B cell (primary cell): ENCODE measurements around the gene ZNF24. TPM values are rescaled to one million over a fixed set of nuclear protein-coding genes. Genes with fewer than 3 reads are reported as not detected.

Experiments
- ATAC-seq: fragments of 200-7000 bp; cut with Tn5 transposase; one replicate; pipeline ENCODE4 v1.10.0; 2021; ENCODE audit warnings: low read depth, mild to moderate bottlenecking, moderate number of reproducible peaks, moderate library complexity
- CTCF ChIA-PET: fragments of 350-600 bp; sonication (Branson Sonifier 250); formaldehyde crosslinking; loops from one replicate; lab custom pipeline; 2021; ENCODE audit warnings: antibody characterized with exemption, inconsistent platforms; lab: Charles Lee
- POLR2A ChIA-PET: fragments of 350-600 bp; sonication (Branson Sonifier 250); formaldehyde crosslinking; loops from one replicate; lab custom pipeline; 2021; ENCODE audit warnings: antibody characterized with exemption; lab: Charles Lee
- DNase-seq: peaks from one replicate; pipeline ENCODE4 v3.0.0; 2013
- H2AFZ ChIP-seq: 2 replicates; pipeline ENCODE4 v1.6.1; 2012; ENCODE audit warnings: mild to moderate bottlenecking, low read depth, low read length; ENCODE audit not compliant: insufficient read depth, poor library complexity, severe bottlenecking
- H3K27ac ChIP-seq, 2 donors: 1 replicate in 1 of 2; 2 replicates in 1 of 2; pipeline ENCODE4 v1.5.1; 2012 to 2013; ENCODE audit warnings: low read length in 2 of 2, mild to moderate bottlenecking in 2 of 2, moderate library complexity in 1 of 2
- H3K27me3 ChIP-seq, 4 experiments: fragments of 200-600 bp in 1 of 4; sonication (generic) in 1 of 4; replicated peaks in 1 of 4; 1 replicate in 2 of 4; 2 replicates in 2 of 4; pipeline versions ENCODE4 v1.6.1 to v1.7.0; 2013 to 2016; ENCODE audit warnings: low read length in 3 of 4, mild to moderate bottlenecking in 2 of 4, mixed read lengths in 1 of 4, moderate library complexity in 1 of 4; ENCODE audit not compliant: insufficient read depth in 4 of 4, control insufficient read depth in 3 of 4; ENCODE audit errors: control extremely low read depth in 1 of 4
- H3K36me3 ChIP-seq, 2 experiments: replicated peaks in 1 of 2; 1 replicate in 1 of 2; 2 replicates in 1 of 2; pipeline versions ENCODE4 v1.6.1 to v1.7.1; 2013; ENCODE audit warnings: low read length in 1 of 2; ENCODE audit not compliant: insufficient read depth in 2 of 2, control insufficient read depth in 1 of 2; ENCODE audit errors: control extremely low read depth in 1 of 2, extremely low read depth in 1 of 2
- H3K4me1 ChIP-seq, 2 donors: fragments of 200-600 bp in 1 of 2; sonication (generic) in 1 of 2; 1 replicate in 1 of 2; 2 replicates in 1 of 2; pipeline versions ENCODE4 v1.5.1 to v1.6.1; 2013 to 2017; ENCODE audit warnings: low read length in 2 of 2; ENCODE audit not compliant: control insufficient read depth in 2 of 2, insufficient read depth in 2 of 2
- H3K4me2 ChIP-seq: replicated peaks from 2 replicates; pipeline ENCODE3; 2012; ENCODE audit warnings: mild to moderate bottlenecking, low read depth, low read length; ENCODE audit not compliant: poor library complexity, severe bottlenecking
- H3K4me3 ChIP-seq, 5 experiments: fragments of 200-600 bp in 1 of 5; sonication (generic) in 1 of 5; 1 replicate in 3 of 5; 2 replicates in 2 of 5; pipeline versions ENCODE4 v1.5.1 to v1.7.0; 2011 to 2016; ENCODE audit warnings: low read length in 4 of 5, mild to moderate bottlenecking in 4 of 5, low read depth in 2 of 5, control low read depth in 1 of 5, moderate library complexity in 1 of 5; ENCODE audit not compliant: insufficient read depth in 1 of 5; ENCODE audit errors: control extremely low read depth in 1 of 5, extremely low read depth in 1 of 5
- H3K79me2 ChIP-seq: fragments of 200-600 bp; sonication (generic); one replicate; pipeline ENCODE4 v1.6.0; 2016; ENCODE audit warnings: low read length; ENCODE audit not compliant: control insufficient read depth, insufficient read depth
- H3K9ac ChIP-seq: fragments of 200-600 bp; sonication (generic); 2 replicates; pipeline ENCODE4 v1.6.1; 2017; ENCODE audit warnings: mild to moderate bottlenecking, low read length, moderate library complexity
- H3K9me3 ChIP-seq, 3 donors: one replicate each; pipeline versions ENCODE4 v1.6.1 to v1.7.1; 2013; ENCODE audit warnings: low read length in 2 of 3; ENCODE audit not compliant: control insufficient read depth in 2 of 3, insufficient read depth in 1 of 3; ENCODE audit errors: control extremely low read depth in 1 of 3
- H4K20me1 ChIP-seq: 2 replicates; pipeline ENCODE4 v1.6.0; 2012; ENCODE audit warnings: mild to moderate bottlenecking, low read length; ENCODE audit not compliant: insufficient read depth, control insufficient read depth, poor library complexity, severe bottlenecking
- H3K27ac Mint-ChIP-seq: one replicate; pipeline ENCODE4 v1.8.0; 2021; ENCODE audit warnings: mixed read lengths
- H3K27me3 Mint-ChIP-seq: one replicate; pipeline ENCODE4 v1.8.0; 2021; ENCODE audit warnings: mixed read lengths
- H3K4me1 Mint-ChIP-seq: one replicate; pipeline ENCODE4 v1.8.0; 2021; ENCODE audit warnings: mixed read lengths
- H3K4me3 Mint-ChIP-seq: one replicate; pipeline ENCODE4 v1.8.0; 2021; ENCODE audit warnings: mixed read lengths
- H3K9me3 Mint-ChIP-seq: one replicate; pipeline ENCODE4 v1.8.0; 2022; ENCODE audit warnings: mixed read lengths; ENCODE audit not compliant: insufficient read depth
- EZH2 ChIP-seq: IDR thresholded peaks from 2 replicates; pipeline ENCODE4 v1.6.1; 2012; ENCODE audit warnings: borderline replicate concordance, low read depth, mild to moderate bottlenecking, moderate library complexity, low read length; ENCODE audit not compliant: insufficient read depth, poor library complexity, severe bottlenecking
- WGBS: methylation state at CpG from one replicate; pipeline ENCODE4 v1.1.5; 2013; ENCODE audit warnings: missing lambda C conversion rate; ENCODE audit not compliant: insufficient coverage; 5-methylcytosine and 5-hydroxymethylcytosine counted together
- intact Hi-C: fragments of 100-400 bp; cut with micrococcal nuclease; formaldehyde crosslinking; loops from one replicate; pipeline ENCODE4 v1.10.0; 2022
- polyA plus RNA-seq: library from polyadenylated mRNA; depleted of rRNA; stranded (reverse); fragments of >200 nt; gene quantifications from 2 replicates; pipeline ENCODE4 v1.2.3, GENCODE V29; 2012
- total RNA-seq, 2 donors: library from RNA; stranded (reverse); fragments of 120-200 nt in 1 of 2; gene quantifications; 1 replicate in 1 of 2; 2 replicates in 1 of 2; pipeline versions ENCODE4 v1.2.3 to v1.2.4, GENCODE V29; 2013 to 2022
- TF ChIP-seq, protein P1 (sequence below): fragments of 200-600 bp; IDR thresholded peaks from one replicate; pipeline ENCODE4 v1.8.0; 2022; ENCODE audit warnings: antibody characterized with exemption, mild to moderate bottlenecking

Gene ZNF24
- total and polyA plus RNA-seq, 2 donors (not counting 1 experiment from before 2014, with no cell fraction given), result 13.8 to 83.7 TPM

DNA sequence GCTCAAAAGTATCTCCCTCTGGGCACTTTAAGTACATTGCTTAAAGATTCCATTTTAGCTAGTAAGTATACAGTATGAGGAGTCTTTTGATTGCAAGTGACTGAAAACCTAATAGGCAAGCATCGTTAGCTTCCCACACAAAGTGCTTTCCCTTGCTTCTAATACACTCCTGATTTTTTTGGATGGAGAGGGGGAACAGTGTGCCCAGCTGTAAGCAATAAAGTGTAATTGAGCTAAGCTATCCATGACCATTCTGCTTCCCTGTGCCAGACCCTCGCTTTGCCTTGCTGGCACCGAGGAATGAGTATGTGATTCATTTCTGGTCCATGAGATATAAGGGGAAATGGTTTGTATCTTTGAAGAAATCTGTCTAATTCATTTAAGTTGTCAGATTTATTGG, 3.8 kb upstream of the ZNF24 start:
- Histone ChIP-seq H3K9me3 (peaks cover 0 to 11% (median 8%) of the 10 kb centered on the region in 3 donors), H3K9ac (no peak overlapping the region), H3K36me3 (no peaks in the 10 kb centered on the region), H3K27me3 (no peaks in the 10 kb centered on the region), H3K27ac (no peak overlapping the region), H3K79me2 (peaks cover 36% of the 10 kb centered on the region), H4K20me1 (peaks cover 11% of the 10 kb centered on the region), H3K4me2 (no peak overlapping the region), H3K4me3 (no peak overlapping the region), H3K4me1 (peaks cover 23 to 29% of the 10 kb centered on the region in 2 donors), H2AFZ (no peak overlapping the region)
- DNase-seq (no peak), ATAC-seq (no peak)
- no peaks in the 10 kb centered on the region for H3K27me3 Mint-ChIP-seq
- POLR2A ChIA-PET, result no interaction called here
- H3K27ac Mint-ChIP-seq, result no peak overlapping the region
- TF ChIP-seq EZH2, result no peak
- TF ChIP-seq, protein P1, sequence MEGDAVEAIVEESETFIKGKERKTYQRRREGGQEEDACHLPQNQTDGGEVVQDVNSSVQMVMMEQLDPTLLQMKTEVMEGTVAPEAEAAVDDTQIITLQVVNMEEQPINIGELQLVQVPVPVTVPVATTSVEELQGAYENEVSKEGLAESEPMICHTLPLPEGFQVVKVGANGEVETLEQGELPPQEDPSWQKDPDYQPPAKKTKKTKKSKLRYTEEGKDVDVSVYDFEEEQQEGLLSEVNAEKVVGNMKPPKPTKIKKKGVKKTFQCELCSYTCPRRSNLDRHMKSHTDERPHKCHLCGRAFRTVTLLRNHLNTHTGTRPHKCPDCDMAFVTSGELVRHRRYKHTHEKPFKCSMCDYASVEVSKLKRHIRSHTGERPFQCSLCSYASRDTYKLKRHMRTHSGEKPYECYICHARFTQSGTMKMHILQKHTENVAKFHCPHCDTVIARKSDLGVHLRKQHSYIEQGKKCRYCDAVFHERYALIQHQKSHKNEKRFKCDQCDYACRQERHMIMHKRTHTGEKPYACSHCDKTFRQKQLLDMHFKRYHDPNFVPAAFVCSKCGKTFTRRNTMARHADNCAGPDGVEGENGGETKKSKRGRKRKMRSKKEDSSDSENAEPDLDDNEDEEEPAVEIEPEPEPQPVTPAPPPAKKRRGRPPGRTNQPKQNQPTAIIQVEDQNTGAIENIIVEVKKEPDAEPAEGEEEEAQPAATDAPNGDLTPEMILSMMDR, result no peak
- H3K4me3 Mint-ChIP-seq, result no peak overlapping the region
- H3K4me1 Mint-ChIP-seq, result peaks cover 35% of the 10 kb centered on the region
- intact Hi-C loops, result no loop called here
- CTCF ChIA-PET, result interaction anchor here (0.6 to 2.3 kb wide), 3 partner anchors 9 to 269 kb away, joined by 3 to 10 read pairs (median 3); partner anchors contain the start of gene ZNF397
- WGBS, result no CpG with 5 or more reads among the region's 3 CpGs
- peaks cover 3% of the 10 kb centered on the region for H3K9me3 Mint-ChIP-seq

DNA sequence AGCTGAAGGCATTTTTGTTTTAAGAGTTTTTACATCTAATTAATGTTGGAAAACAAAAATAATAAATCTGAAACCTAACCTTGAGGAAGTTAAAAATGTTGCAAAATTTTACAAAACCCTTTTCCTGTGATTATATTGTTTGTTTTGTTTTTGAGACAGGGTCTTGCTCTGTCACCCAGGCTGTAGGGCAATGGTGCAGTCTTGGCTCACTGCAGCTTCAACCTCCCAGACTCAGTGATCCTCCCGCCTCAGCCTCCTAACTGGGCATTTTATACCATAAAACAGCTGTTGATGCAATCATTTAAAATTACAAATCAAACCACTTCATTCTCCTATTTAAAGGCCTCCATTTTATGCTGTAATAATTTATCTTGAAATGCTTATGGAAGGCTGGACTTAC, 1.7 kb upstream of the ZNF24 start:
- POLR2A ChIA-PET, result interaction anchor here (0.7 to 3.0 kb wide), 4 partner anchors 31 to 306 kb away, joined by 3 to 12 read pairs (median 4); partner anchors contain the start of genes ZNF396 and ZNF397
- Histone ChIP-seq H3K79me2 (peaks cover 55% of the 10 kb centered on the region), H3K4me2 (peak overlapping the region; percentile 85), H3K9ac (peak overlapping the region; percentile 91), H2AFZ (peak overlapping the region; percentile 68), H3K9me3 (no peaks in the 10 kb centered on the region), H4K20me1 (peaks cover 24% of the 10 kb centered on the region), H3K27ac (peak overlapping the region; percentile 99), H3K36me3 (no peaks in the 10 kb centered on the region), H3K27me3 (no peaks in the 10 kb centered on the region), H3K4me1 (peaks cover 24 to 30% of the 10 kb centered on the region in 2 donors), H3K4me3 (peak overlapping the region in 2 of 5 experiments; percentile 13 to 22)
- peak overlapping the region; percentile 99 for H3K27ac Mint-ChIP-seq
- CTCF ChIA-PET, result interaction anchor here (0.6 to 3.3 kb wide), 9 partner anchors 8 to 305 kb away, joined by 3 to 22 read pairs (median 5); partner anchors contain the start of gene MAPRE2
- ATAC-seq (no peak), DNase-seq (no peak)
- intact Hi-C loops, result loop anchor here (2.0 kb wide), 3 partner anchors 151 to 721 kb away; partner anchors contain the start of genes INO80C and RPRD1A
- no peak for TF ChIP-seq EZH2
- TF ChIP-seq, protein P1, result no peak
- H3K27me3 Mint-ChIP-seq, result no peaks in the 10 kb centered on the region
- peak overlapping the region; percentile 100 for H3K4me3 Mint-ChIP-seq
- peaks cover 48% of the 10 kb centered on the region for H3K4me1 Mint-ChIP-seq
- H3K9me3 Mint-ChIP-seq, result no peaks in the 10 kb centered on the region
- WGBS, result no CpG with 5 or more reads among the region's 1 CpG
